GM12878 (cell line): ENCODE data around the gene POP5. TPM values are rescaled to one million over a fixed set of nuclear protein-coding genes. Genes with fewer than 3 reads are reported as not detected.
A peak's percentile ranks its signal among the peaks of the same experiment; 100 is the strongest.

Experiments
- ATF3 ChIP-seq: IDR thresholded peaks from 2 replicates; pipeline ENCODE4 v1.6.1; 2011; ENCODE audit warnings: low read depth, mild to moderate bottlenecking, low read length, moderate library complexity, borderline replicate concordance; ENCODE audit errors: extremely low read depth
- BCL3 ChIP-seq: IDR thresholded peaks from 2 replicates; pipeline ENCODE4 v1.6.1; 2011; ENCODE audit warnings: borderline replicate concordance, low read depth, mild to moderate bottlenecking, moderate library complexity, low read length; ENCODE audit not compliant: insufficient read depth, poor library complexity, severe bottlenecking
- E4F1 ChIP-seq: fragments of 450-650 bp; IDR thresholded peaks from 2 replicates; pipeline ENCODE4 v1.6.1; 2018; ENCODE audit warnings: borderline replicate concordance, mild to moderate bottlenecking; ENCODE audit not compliant: partially characterized antibody
- ESRRA ChIP-seq: IDR thresholded peaks from 2 replicates; pipeline ENCODE4 v1.6.1; 2012; ENCODE audit warnings: mild to moderate bottlenecking, low read length, improper control_type of control experiment
- HDAC6 ChIP-seq: fragments of 200-600 bp; sonication (generic); IDR thresholded peaks from one replicate; pipeline ENCODE4 v1.8.0; 2017; ENCODE audit warnings: antibody characterized with exemption; ENCODE audit not compliant: unreplicated experiment
- KDM1A ChIP-seq: fragments of 200-600 bp; sonication (generic); IDR thresholded peaks from 2 replicates; pipeline ENCODE4 v1.6.1; 2016; ENCODE audit warnings: borderline replicate concordance
- KLF5 ChIP-seq: fragments of 450-650 bp; IDR thresholded peaks from 2 replicates; pipeline ENCODE4 v1.6.1; 2014; ENCODE audit warnings: mild to moderate bottlenecking; ENCODE audit not compliant: partially characterized antibody
- MXI1 ChIP-seq: fragments of 150-350 bp; IDR thresholded peaks from 2 replicates; pipeline ENCODE4 v1.6.1; 2011; ENCODE audit warnings: low read depth, mild to moderate bottlenecking, inconsistent platforms, low read length, improper control_type of control experiment
- NBN ChIP-seq: fragments of 450-650 bp; IDR thresholded peaks from 2 replicates; pipeline ENCODE4 v1.6.1; 2016
- NR2C1 ChIP-seq: fragments of 450-650 bp; IDR thresholded peaks from 2 replicates; pipeline ENCODE4 v1.6.1; 2017; ENCODE audit warnings: antibody characterized with exemption, mild to moderate bottlenecking, moderate library complexity
- NR2F1 ChIP-seq: fragments of 450-650 bp; conservative IDR thresholded peaks from 2 replicates; pipeline ENCODE4 v1.6.1; 2017; ENCODE audit warnings: mild to moderate bottlenecking
- RFX5 ChIP-seq: IDR thresholded peaks from 2 replicates; pipeline ENCODE4 v1.6.1; 2011; ENCODE audit warnings: low read depth, low read length, improper control_type of control experiment
- RUNX3 ChIP-seq: IDR thresholded peaks from 2 replicates; pipeline ENCODE4 v1.6.1; 2012; ENCODE audit warnings: low read length, inconsistent platforms
- SIX5 ChIP-seq: IDR thresholded peaks from 2 replicates; pipeline ENCODE4 v1.6.1; 2011; ENCODE audit warnings: mild to moderate bottlenecking, low read depth, low read length, moderate library complexity; ENCODE audit not compliant: severe bottlenecking
- SREBF1 ChIP-seq: IDR thresholded peaks from 2 replicates; pipeline ENCODE4 v1.6.1; 2012; ENCODE audit warnings: mild to moderate bottlenecking, low read length
- STAT3 ChIP-seq: IDR thresholded peaks from 2 replicates; pipeline ENCODE4 v1.6.1; 2011; ENCODE audit warnings: low read depth, low read length, improper control_type of control experiment
- SUPT20H ChIP-seq: IDR thresholded peaks from 2 replicates; pipeline ENCODE4 v1.6.1; 2011; ENCODE audit warnings: low read depth, mild to moderate bottlenecking, low read length, moderate library complexity, borderline replicate concordance; ENCODE audit not compliant: control insufficient read depth
- ZBED1 ChIP-seq: IDR thresholded peaks from 2 replicates; pipeline ENCODE4 v1.6.1; 2016; ENCODE audit warnings: borderline replicate concordance
- polyA plus RNA-seq, 11 experiments: library from polyadenylated mRNA; depleted of rRNA in 4 of 11; unstranded in 6 of 11; stranded (reverse) in 5 of 11; fragments of >200 nt; fragmentation: Nextera tagmentation in 4 of 11; fragmentation: Illumina TruSeq in 1 of 11; extraction: Ambion mirVana in 4 of 11; extraction: Trizol in 1 of 11; gene quantifications; 1 replicate in 1 of 11; 2 replicates in 10 of 11; pipeline versions ENCODE4 v1.2.1 to v1.2.3, GENCODE V29; 2011 to 2016; ENCODE audit warnings: inconsistent platforms in 2 of 11, missing spikeins in 2 of 11, low read depth in 1 of 11
- total RNA-seq, 4 experiments: library from RNA; depleted of rRNA in 3 of 4; stranded (reverse); fragments of >200 nt in 3 of 4; fragmentation: Illumina TruSeq in 1 of 4; extraction: Trizol in 1 of 4; gene quantifications; 2 replicates each; pipeline versions ENCODE4 v1.2.1 to v1.2.3, GENCODE V29; 2013 to 2021
- TF ChIP-seq, protein P1 (sequence below): IDR thresholded peaks from 2 replicates; pipeline ENCODE4 v1.6.1; 2012; ENCODE audit warnings: improper control_type of control experiment, low read depth, low read length; ENCODE audit not compliant: insufficient replicate concordance

POP5 gene
- total and polyA plus RNA-seq, 10 of the 15 experiments (the other 5 are each of a cell fraction or from before 2014, with no cell fraction given): 50.3 to 234 (median 83.7) TPM

- TF ChIP-seq RFX5: no peak
- TF ChIP-seq KLF5: no peak
- no peak for TF ChIP-seq NR2F1
- TF ChIP-seq SREBF1: no peak
- 0 out of 2 replicates have a peak, but pooled peaks have one; percentile 10 for TF ChIP-seq RUNX3
- TF ChIP-seq, protein P1, sequence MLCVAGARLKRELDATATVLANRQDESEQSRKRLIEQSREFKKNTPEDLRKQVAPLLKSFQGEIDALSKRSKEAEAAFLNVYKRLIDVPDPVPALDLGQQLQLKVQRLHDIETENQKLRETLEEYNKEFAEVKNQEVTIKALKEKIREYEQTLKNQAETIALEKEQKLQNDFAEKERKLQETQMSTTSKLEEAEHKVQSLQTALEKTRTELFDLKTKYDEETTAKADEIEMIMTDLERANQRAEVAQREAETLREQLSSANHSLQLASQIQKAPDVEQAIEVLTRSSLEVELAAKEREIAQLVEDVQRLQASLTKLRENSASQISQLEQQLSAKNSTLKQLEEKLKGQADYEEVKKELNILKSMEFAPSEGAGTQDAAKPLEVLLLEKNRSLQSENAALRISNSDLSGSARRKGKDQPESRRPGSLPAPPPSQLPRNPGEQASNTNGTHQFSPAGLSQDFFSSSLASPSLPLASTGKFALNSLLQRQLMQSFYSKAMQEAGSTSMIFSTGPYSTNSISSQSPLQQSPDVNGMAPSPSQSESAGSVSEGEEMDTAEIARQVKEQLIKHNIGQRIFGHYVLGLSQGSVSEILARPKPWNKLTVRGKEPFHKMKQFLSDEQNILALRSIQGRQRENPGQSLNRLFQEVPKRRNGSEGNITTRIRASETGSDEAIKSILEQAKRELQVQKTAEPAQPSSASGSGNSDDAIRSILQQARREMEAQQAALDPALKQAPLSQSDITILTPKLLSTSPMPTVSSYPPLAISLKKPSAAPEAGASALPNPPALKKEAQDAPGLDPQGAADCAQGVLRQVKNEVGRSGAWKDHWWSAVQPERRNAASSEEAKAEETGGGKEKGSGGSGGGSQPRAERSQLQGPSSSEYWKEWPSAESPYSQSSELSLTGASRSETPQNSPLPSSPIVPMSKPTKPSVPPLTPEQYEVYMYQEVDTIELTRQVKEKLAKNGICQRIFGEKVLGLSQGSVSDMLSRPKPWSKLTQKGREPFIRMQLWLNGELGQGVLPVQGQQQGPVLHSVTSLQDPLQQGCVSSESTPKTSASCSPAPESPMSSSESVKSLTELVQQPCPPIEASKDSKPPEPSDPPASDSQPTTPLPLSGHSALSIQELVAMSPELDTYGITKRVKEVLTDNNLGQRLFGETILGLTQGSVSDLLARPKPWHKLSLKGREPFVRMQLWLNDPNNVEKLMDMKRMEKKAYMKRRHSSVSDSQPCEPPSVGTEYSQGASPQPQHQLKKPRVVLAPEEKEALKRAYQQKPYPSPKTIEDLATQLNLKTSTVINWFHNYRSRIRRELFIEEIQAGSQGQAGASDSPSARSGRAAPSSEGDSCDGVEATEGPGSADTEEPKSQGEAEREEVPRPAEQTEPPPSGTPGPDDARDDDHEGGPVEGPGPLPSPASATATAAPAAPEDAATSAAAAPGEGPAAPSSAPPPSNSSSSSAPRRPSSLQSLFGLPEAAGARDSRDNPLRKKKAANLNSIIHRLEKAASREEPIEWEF: no peak
- no peak for TF ChIP-seq STAT3
- no peak for TF ChIP-seq ZBED1
- no peak for TF ChIP-seq ESRRA
- TF ChIP-seq NBN: no peak
- no peak for TF ChIP-seq BCL3
- TF ChIP-seq SIX5: no peak
- no peak for TF ChIP-seq MXI1
- no peak for TF ChIP-seq E4F1
- TF ChIP-seq ATF3: no peak
- TF ChIP-seq SUPT20H: no peak
- no peak for TF ChIP-seq HDAC6
- TF ChIP-seq NR2C1: no peak
- TF ChIP-seq KDM1A: no peak
Observed at GRCh38 chr12:120534703-120535655, 46.2 kb downstream of the POP5 start (continued).
